Neural cell (in vitro differentiated cells): Measurements from ENCODE around the gene LEF1. TPM values are rescaled to one million over a fixed set of nuclear protein-coding genes. Genes with fewer than 3 reads are reported as not detected.

Experiments used
- H2AFZ ChIP-seq: fragments of 200-600, 300-800 bp; sonication (generic), shearing (Covaris generic); 2 replicates; pipeline ENCODE4 v1.6.0; 2014; ENCODE audit warnings: low read depth, mild to moderate bottlenecking, antibody characterized with exemption, low read length, moderate library complexity
- H3F3A ChIP-seq: fragments of 200-600 bp; shearing (Covaris generic); 2 replicates; pipeline ENCODE4 v1.6.1; 2016; ENCODE audit warnings: mild to moderate bottlenecking, moderate library complexity, mixed read lengths, antibody characterized with exemption, low read length; ENCODE audit not compliant: insufficient read depth, poor library complexity, severe bottlenecking
- H3K27ac ChIP-seq: fragments of 200-600, 300-800 bp; sonication (generic), shearing (Covaris generic); 2 replicates; pipeline ENCODE4 v1.5.1; 2014; ENCODE audit warnings: mild to moderate bottlenecking, low read length, moderate library complexity
- H3K27me3 ChIP-seq: fragments of 300-800, 200-600 bp; sonication (generic), shearing (Covaris generic); 2 replicates; pipeline ENCODE4 v1.6.0; 2014; ENCODE audit warnings: mild to moderate bottlenecking, low read depth, low read length, moderate library complexity; ENCODE audit not compliant: insufficient read depth
- H3K36me3 ChIP-seq: fragments of 300-800, 200-600 bp; sonication (generic), shearing (Covaris generic); 2 replicates; pipeline ENCODE4 v1.5.1; 2014; ENCODE audit warnings: mild to moderate bottlenecking, antibody characterized with exemption, low read length, moderate library complexity; ENCODE audit not compliant: insufficient read depth
- H3K4me2 ChIP-seq: fragments of 300-800, 200-600 bp; sonication (generic), shearing (Covaris generic); 2 replicates; pipeline ENCODE4 v1.6.0; 2014; ENCODE audit warnings: mild to moderate bottlenecking, low read length
- H3K4me3 ChIP-seq: fragments of 300-800, 200-600 bp; sonication (generic), shearing (Covaris generic); 2 replicates; pipeline ENCODE4 v1.5.1; 2014; ENCODE audit warnings: mild to moderate bottlenecking, low read length, moderate library complexity
- H3K79me2 ChIP-seq: fragments of 200-600 bp; shearing (Covaris generic); replicated peaks from 2 replicates; pipeline ENCODE4 v1.6.0; 2014; ENCODE audit warnings: mild to moderate bottlenecking, low read length, moderate library complexity; ENCODE audit not compliant: insufficient read depth
- H3K9ac ChIP-seq: fragments of 300-800, 200-600 bp; sonication (generic), shearing (Covaris generic); 2 replicates; pipeline ENCODE4 v1.6.1; 2016; ENCODE audit warnings: mild to moderate bottlenecking, low read length, mixed read lengths
- H3K9me2 ChIP-seq: fragments of 200-600 bp; shearing (Covaris generic); 2 replicates; pipeline ENCODE4 v1.6.1; 2016; ENCODE audit warnings: mild to moderate bottlenecking, low read length, mixed read lengths; ENCODE audit not compliant: insufficient read depth
- H3K9me3 ChIP-seq: fragments of 200-600, 300-800 bp; sonication (generic), shearing (Covaris generic); 2 replicates; pipeline ENCODE4 v1.6.1; 2016; ENCODE audit warnings: mild to moderate bottlenecking, mixed run types, low read length, moderate library complexity, mixed read lengths
- H4K20me1 ChIP-seq: fragments of 200-600 bp; shearing (Covaris generic); 2 replicates; pipeline ENCODE4 v1.6.1; 2016; ENCODE audit warnings: mild to moderate bottlenecking, mixed run types; ENCODE audit not compliant: insufficient read depth
- EP300 ChIP-seq: fragments of 450-650 bp; conservative IDR thresholded peaks from 2 replicates; pipeline ENCODE4 v1.6.1; 2014; ENCODE audit warnings: antibody characterized with exemption, mild to moderate bottlenecking, moderate library complexity; ENCODE audit not compliant: poor library complexity, severe bottlenecking
- EZH2 ChIP-seq: fragments of 200-600, 300-800 bp; shearing (Covaris generic), sonication (generic); IDR thresholded peaks from 2 replicates; pipeline ENCODE4 v1.6.1; 2014; ENCODE audit warnings: antibody characterized with exemption, low read length, borderline replicate concordance, mild to moderate bottlenecking; ENCODE audit not compliant: insufficient read depth, poor library complexity, severe bottlenecking
- MXI1 ChIP-seq: fragments of 450-650 bp; conservative IDR thresholded peaks from 2 replicates; pipeline ENCODE4 v1.6.1; 2014; ENCODE audit warnings: antibody characterized with exemption, mild to moderate bottlenecking; ENCODE audit not compliant: poor library complexity, severe bottlenecking
- POLR2AphosphoS5 ChIP-seq: IDR thresholded peaks from 2 replicates; pipeline ENCODE4 v1.6.1; 2012
- RAD21 ChIP-seq: fragments of 450-650 bp; conservative IDR thresholded peaks from 2 replicates; pipeline ENCODE4 v1.6.1; 2014; ENCODE audit warnings: antibody characterized with exemption, mild to moderate bottlenecking, moderate library complexity
- SMC3 ChIP-seq: fragments of 450-650 bp; conservative IDR thresholded peaks from 2 replicates; pipeline ENCODE4 v1.6.1; 2014; ENCODE audit warnings: antibody characterized with exemption, mild to moderate bottlenecking, moderate library complexity; ENCODE audit not compliant: poor library complexity
- TAF1 ChIP-seq: IDR thresholded peaks from 2 replicates; pipeline ENCODE4 v1.6.1; 2012; ENCODE audit warnings: low read depth
- polyA plus RNA-seq: library from polyadenylated mRNA; depleted of rRNA; stranded (reverse); fragments of >200 nt; gene quantifications from 2 replicates; pipeline ENCODE4 v1.2.3, GENCODE V29; 2014
- TF ChIP-seq, protein P1 (sequence below): fragments of 450-650 bp; IDR thresholded peaks from 2 replicates; pipeline ENCODE4 v1.5.1; 2014; ENCODE audit warnings: antibody characterized with exemption, mild to moderate bottlenecking, moderate library complexity; ENCODE audit not compliant: poor library complexity, severe bottlenecking
- TF ChIP-seq, protein P2 (sequence below): IDR thresholded peaks from 2 replicates; pipeline ENCODE4 v1.6.1; 2012; ENCODE audit warnings: borderline replicate concordance

Gene LEF1
- polyA plus RNA-seq, 1 donor from 2014 or later: 0.78 TPM

GRCh38 chr4:108168160-108168670 is 517 bp downstream of the LEF1 start:
- H3K27ac ChIP-seq: no peak overlapping the region
- peak overlapping the region; percentile 73 for H3K4me3 ChIP-seq
- H3K36me3 ChIP-seq: no peaks in the 10 kb centered on the region
- peaks cover 91% of the 10 kb centered on the region for H3K27me3 ChIP-seq
- no peak for TF ChIP-seq TAF1
- peak; percentile 56 for TF ChIP-seq POLR2AphosphoS5
- TF ChIP-seq, protein P1, sequence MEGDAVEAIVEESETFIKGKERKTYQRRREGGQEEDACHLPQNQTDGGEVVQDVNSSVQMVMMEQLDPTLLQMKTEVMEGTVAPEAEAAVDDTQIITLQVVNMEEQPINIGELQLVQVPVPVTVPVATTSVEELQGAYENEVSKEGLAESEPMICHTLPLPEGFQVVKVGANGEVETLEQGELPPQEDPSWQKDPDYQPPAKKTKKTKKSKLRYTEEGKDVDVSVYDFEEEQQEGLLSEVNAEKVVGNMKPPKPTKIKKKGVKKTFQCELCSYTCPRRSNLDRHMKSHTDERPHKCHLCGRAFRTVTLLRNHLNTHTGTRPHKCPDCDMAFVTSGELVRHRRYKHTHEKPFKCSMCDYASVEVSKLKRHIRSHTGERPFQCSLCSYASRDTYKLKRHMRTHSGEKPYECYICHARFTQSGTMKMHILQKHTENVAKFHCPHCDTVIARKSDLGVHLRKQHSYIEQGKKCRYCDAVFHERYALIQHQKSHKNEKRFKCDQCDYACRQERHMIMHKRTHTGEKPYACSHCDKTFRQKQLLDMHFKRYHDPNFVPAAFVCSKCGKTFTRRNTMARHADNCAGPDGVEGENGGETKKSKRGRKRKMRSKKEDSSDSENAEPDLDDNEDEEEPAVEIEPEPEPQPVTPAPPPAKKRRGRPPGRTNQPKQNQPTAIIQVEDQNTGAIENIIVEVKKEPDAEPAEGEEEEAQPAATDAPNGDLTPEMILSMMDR: no peak
- TF ChIP-seq RAD21: no peak
- peak; percentile 30 for TF ChIP-seq EZH2
- TF ChIP-seq, protein P2, sequence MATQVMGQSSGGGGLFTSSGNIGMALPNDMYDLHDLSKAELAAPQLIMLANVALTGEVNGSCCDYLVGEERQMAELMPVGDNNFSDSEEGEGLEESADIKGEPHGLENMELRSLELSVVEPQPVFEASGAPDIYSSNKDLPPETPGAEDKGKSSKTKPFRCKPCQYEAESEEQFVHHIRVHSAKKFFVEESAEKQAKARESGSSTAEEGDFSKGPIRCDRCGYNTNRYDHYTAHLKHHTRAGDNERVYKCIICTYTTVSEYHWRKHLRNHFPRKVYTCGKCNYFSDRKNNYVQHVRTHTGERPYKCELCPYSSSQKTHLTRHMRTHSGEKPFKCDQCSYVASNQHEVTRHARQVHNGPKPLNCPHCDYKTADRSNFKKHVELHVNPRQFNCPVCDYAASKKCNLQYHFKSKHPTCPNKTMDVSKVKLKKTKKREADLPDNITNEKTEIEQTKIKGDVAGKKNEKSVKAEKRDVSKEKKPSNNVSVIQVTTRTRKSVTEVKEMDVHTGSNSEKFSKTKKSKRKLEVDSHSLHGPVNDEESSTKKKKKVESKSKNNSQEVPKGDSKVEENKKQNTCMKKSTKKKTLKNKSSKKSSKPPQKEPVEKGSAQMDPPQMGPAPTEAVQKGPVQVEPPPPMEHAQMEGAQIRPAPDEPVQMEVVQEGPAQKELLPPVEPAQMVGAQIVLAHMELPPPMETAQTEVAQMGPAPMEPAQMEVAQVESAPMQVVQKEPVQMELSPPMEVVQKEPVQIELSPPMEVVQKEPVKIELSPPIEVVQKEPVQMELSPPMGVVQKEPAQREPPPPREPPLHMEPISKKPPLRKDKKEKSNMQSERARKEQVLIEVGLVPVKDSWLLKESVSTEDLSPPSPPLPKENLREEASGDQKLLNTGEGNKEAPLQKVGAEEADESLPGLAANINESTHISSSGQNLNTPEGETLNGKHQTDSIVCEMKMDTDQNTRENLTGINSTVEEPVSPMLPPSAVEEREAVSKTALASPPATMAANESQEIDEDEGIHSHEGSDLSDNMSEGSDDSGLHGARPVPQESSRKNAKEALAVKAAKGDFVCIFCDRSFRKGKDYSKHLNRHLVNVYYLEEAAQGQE: no peak
- no peak for TF ChIP-seq SMC3
- no peaks in the 10 kb centered on the region for H3K9me2 ChIP-seq
- H3K79me2 ChIP-seq: no peaks in the 10 kb centered on the region
- H3K9ac ChIP-seq: no peak overlapping the region
- H3F3A ChIP-seq: no peaks in the 10 kb centered on the region
- H2AFZ ChIP-seq: no peak overlapping the region
- H3K4me2 ChIP-seq: peak overlapping the region; percentile 42
- no peaks in the 10 kb centered on the region for H4K20me1 ChIP-seq
- no peaks in the 10 kb centered on the region for H3K9me3 ChIP-seq

- Histone ChIP-seq H3K9me2 (no peaks in the 10 kb centered on the region), H3K27me3 (peaks cover 76% of the 10 kb centered on the region), H3F3A (no peaks in the 10 kb centered on the region), H2AFZ (no peak overlapping the region), H3K9me3 (no peaks in the 10 kb centered on the region), H3K4me3 (peak overlapping the region; percentile 73), H3K27ac (no peak overlapping the region), H4K20me1 (no peaks in the 10 kb centered on the region), H3K79me2 (no peaks in the 10 kb centered on the region), H3K4me2 (no peak overlapping the region), H3K36me3 (no peaks in the 10 kb centered on the region), H3K9ac (no peak overlapping the region)
- TF ChIP-seq POLR2AphosphoS5 (no peak), EZH2 (no peak), MXI1 (no peak), RAD21 (no peak), TAF1 (no peak), SMC3 (no peak), EP300 (no peak)
- TF ChIP-seq, protein P1: no peak
- TF ChIP-seq, protein P2: no peak
These were observed 2.1 kb downstream of the LEF1 start for GRCh38 chr4:108166441-108167315.
